ENCODE measurements around the gene CPHXL2. TPM values are rescaled to one million over a fixed set of nuclear protein-coding genes. Genes with fewer than 3 reads are reported as not detected.

The CPHXL2 gene
- total and polyA plus RNA-seq, 11 donors = not detected

DNA sequence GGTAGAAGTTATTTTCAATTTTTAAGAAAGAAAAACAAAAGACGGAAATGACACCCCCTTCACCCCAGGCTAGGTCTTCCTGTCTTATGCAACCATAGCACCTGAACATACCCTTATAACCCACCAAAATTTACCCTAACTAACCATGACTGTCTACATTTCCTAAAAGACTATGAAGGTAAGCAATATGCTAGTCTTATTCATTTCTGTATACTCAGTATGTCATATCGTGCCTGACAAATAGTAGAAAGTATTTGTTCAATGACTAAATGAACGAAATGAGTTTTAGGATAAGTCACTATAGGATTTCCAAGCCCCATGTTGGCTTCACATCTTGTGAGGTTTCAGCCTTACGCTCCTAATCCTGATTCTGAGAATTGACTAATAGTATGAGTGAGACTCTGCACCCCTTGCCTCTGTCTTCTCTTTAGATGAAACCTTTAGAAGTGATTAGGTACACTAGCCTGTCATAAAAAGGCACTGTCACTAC lies 60.2 kb downstream of the CPHXL2 start:
- DNase-seq (no peak), ATAC-seq (no peak)
- no peak for TF ChIP-seq POLR2A (IDR thresholded peaks at IDR 0.05)
- TF ChIP-seq, protein P1, sequence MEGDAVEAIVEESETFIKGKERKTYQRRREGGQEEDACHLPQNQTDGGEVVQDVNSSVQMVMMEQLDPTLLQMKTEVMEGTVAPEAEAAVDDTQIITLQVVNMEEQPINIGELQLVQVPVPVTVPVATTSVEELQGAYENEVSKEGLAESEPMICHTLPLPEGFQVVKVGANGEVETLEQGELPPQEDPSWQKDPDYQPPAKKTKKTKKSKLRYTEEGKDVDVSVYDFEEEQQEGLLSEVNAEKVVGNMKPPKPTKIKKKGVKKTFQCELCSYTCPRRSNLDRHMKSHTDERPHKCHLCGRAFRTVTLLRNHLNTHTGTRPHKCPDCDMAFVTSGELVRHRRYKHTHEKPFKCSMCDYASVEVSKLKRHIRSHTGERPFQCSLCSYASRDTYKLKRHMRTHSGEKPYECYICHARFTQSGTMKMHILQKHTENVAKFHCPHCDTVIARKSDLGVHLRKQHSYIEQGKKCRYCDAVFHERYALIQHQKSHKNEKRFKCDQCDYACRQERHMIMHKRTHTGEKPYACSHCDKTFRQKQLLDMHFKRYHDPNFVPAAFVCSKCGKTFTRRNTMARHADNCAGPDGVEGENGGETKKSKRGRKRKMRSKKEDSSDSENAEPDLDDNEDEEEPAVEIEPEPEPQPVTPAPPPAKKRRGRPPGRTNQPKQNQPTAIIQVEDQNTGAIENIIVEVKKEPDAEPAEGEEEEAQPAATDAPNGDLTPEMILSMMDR (IDR thresholded peaks at IDR 0.05) = no peak
- intact Hi-C loops (cut with DNase I) = loop anchor here in 2 of 10 donors (5.0 to 10.0 kb wide), 2 partner anchors 142 to 144 kb away; no protein-coding TSS in a partner anchor
- H3K9me3 ChIP-seq = no peaks in the 10 kb centered on the region
- peaks cover 0 to 89% (median 82%) of the 10 kb centered on the region in 9 donors for H3K36me3 ChIP-seq
- peaks cover 0 to 20% (median 8%) of the 10 kb centered on the region in 12 donors for H3K4me1 ChIP-seq
- peak overlapping the region in 1 of 12 donors; percentile 61 for H3K27ac ChIP-seq
- no peak overlapping the region for H3K4me3 ChIP-seq
- whole genome bisulfite sequencing, 4 donors = 94 to 97% (median 95%) methylated on average over 4 of the region's 4 CpGs
- no peaks in the 10 kb centered on the region for H3K27me3 ChIP-seq

DNA sequence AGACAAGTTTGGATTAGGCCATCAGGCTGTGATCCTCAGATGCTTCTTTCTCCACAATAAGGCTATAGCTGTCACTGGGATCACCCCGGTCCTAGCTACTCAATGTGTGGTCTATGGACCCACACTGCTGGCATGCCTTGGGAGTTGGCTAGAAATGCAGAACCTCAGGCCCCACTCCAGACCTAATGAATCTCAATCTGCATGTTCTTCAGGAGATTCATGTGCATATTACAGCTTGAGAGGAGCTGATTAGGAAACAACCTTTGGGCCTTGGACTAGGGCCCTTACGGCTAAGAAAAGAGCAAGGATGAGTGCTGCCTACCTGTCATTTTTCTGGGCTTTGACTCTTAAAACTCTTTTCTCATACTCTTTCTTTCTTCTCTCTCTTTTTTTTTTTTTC lies 61.2 kb downstream of the CPHXL2 start:
- Histone ChIP-seq H3K9me3 (no peaks in the 10 kb centered on the region), H3K27me3 (no peaks in the 10 kb centered on the region), H3K4me1 (peaks cover 0 to 11% (median under 1%) of the 10 kb centered on the region in 12 donors), H3K36me3 (peaks cover 0 to 99% (median 91%) of the 10 kb centered on the region in 9 donors), H3K27ac (peak overlapping the region in 1 of 12 donors; percentile 61), H3K4me3 (no peak overlapping the region)
- no peak for ATAC-seq
- 93 to 99% (median 97%) methylated on average over 2 of the region's 2 CpGs for WGBS, 4 donors
- TF ChIP-seq, protein P1 (IDR thresholded peaks at IDR 0.05) = no peak
- no peak for TF ChIP-seq POLR2A (IDR thresholded peaks at IDR 0.05)
- intact Hi-C loops (cut with DNase I) = loop anchor here in 2 of 10 donors (5.0 to 10.0 kb wide), 2 partner anchors 141 to 143 kb away; no protein-coding TSS in a partner anchor
- no peak for DNase-seq

DNA sequence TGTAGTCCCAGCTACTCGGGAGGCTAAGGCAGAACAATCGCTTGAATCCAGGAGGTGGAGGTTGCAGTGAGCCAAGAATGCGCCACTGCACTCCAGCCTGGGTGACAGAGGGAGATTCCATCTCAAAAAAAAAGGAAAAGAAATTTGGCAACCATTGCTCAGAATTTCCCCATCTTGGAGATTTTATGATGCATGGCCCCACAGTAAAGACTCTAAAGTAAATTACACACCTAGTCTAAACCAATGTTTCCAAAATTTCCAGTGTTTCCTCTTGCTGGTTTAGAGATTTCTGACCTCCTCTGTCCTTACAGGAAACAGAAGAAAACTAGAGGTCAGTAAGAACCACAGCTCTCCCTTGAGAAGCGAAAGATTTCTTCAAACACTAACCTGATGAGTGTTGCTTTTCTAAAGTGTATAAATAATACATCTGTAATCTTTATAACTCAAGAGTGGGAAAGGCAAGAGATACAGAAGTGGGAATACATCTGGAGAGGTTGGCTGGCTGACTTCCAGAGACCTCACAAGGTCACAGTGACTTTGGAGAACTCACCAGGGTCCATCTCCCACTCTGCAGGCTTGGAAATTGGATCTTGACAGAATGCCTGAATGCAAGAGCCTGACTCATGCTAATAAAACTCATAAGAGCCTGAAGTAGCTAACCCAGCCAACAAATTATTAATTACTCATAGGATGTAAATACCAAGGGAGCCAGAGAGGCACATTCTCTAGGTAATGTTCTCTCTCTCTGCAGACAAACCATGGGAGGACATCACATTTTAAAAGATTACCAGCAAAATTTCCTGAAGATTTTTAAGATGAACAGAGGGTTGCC lies 62.5 kb downstream of the CPHXL2 start:
- intact Hi-C loops (cut with DNase I) = loop anchor here in 1 of 10 donors (10.0 kb wide), 1 partner anchor 139 kb away; no protein-coding TSS in a partner anchor
- H3K36me3 ChIP-seq = peaks cover 0 to 100% (median 97%) of the 10 kb centered on the region in 9 donors

More for the DNA sequence above, 62.5 kb downstream of the CPHXL2 start:
- Histone ChIP-seq H3K27ac (no peak overlapping the region), H3K4me3 (no peak overlapping the region), H3K4me1 (no peaks in the 10 kb centered on the region), H3K9me3 (no peaks in the 10 kb centered on the region), H3K27me3 (no peaks in the 10 kb centered on the region)
- TF ChIP-seq, protein P1 (IDR thresholded peaks at IDR 0.05) = no peak
- TF ChIP-seq POLR2A (IDR thresholded peaks at IDR 0.05) = no peak
- WGBS, 4 donors = 85 to 92% (median 90%) methylated on average over 4 of the region's 4 CpGs
- no peak for ATAC-seq
- no peak for DNase-seq

Other genes with a start within 250 kb of the CPHXL2 start
- 10 to 100 TPM; 17.7 to 31.2 (median 24.9) TPM for gene CFDP1, start 243.5 kb downstream of the CPHXL2 start, total RNA-seq
- gene CFDP1, start 243.5 kb downstream of the CPHXL2 start, polyA plus RNA-seq = 10 to 100 TPM; 36.3 to 60.6 TPM
- gene TMEM170A, start 212.3 kb downstream of the CPHXL2 start, total RNA-seq = 10 to 100 TPM in 4 of 9 donors, 1 to 10 TPM in 5; 7.7 to 14.6 (median 9.5) TPM
- 1 to 10 TPM; 4.3 to 8.2 TPM for gene TMEM170A, start 212.3 kb downstream of the CPHXL2 start, polyA plus RNA-seq
- 1 to 10 TPM in 3 of 9 donors, under 1 TPM in 6; 0.32 to 1.8 (median 0.88) TPM for gene CHST6, start 181.6 kb downstream of the CPHXL2 start, total RNA-seq
- gene CHST6, start 181.6 kb downstream of the CPHXL2 start, polyA plus RNA-seq = 1 to 10 TPM in 1 of 2 donors, under 1 TPM in 1; 0.46 to 1.1 TPM
- gene CHST5, start 140.9 kb downstream of the CPHXL2 start, total RNA-seq = under 1 TPM in 6 of 9 donors, not detected in 3; 0.15 to 0.96 (median 0.44) TPM
- gene CHST5, start 140.9 kb downstream of the CPHXL2 start, polyA plus RNA-seq = under 1 TPM; 0.18 to 0.61 TPM
- gene TMEM231, start 120.8 kb downstream of the CPHXL2 start, total RNA-seq = 1 to 10 TPM; 4.4 to 9.1 (median 7.1) TPM
- gene TMEM231, start 120.8 kb downstream of the CPHXL2 start, polyA plus RNA-seq = 1 to 10 TPM; 1.7 to 8.0 TPM
- gene GABARAPL2, start 110.6 kb downstream of the CPHXL2 start, total RNA-seq = 100 to 1,000 TPM; 145 to 256 (median 210) TPM
- 100 to 1,000 TPM; 141 to 235 TPM for gene GABARAPL2, start 110.6 kb downstream of the CPHXL2 start, polyA plus RNA-seq
- gene ADAT1, start 53.7 kb downstream of the CPHXL2 start, total RNA-seq = 10 to 100 TPM; 16.8 to 37.5 (median 24.1) TPM
- gene ADAT1, start 53.7 kb downstream of the CPHXL2 start, polyA plus RNA-seq = 10 to 100 TPM in 1 of 2 donors, 1 to 10 TPM in 1; 8.0 to 15.3 TPM
- gene KARS1, start 29.3 kb downstream of the CPHXL2 start, total RNA-seq = 100 to 1,000 TPM; 111 to 152 (median 129) TPM
- 100 to 1,000 TPM in 1 of 2 donors, 10 to 100 TPM in 1; 93.2 to 154 TPM for gene KARS1, start 29.3 kb downstream of the CPHXL2 start, polyA plus RNA-seq
- gene TERF2IP, start 29.2 kb downstream of the CPHXL2 start, total RNA-seq = 10 to 100 TPM; 57.0 to 76.7 (median 73.1) TPM
- gene TERF2IP, start 29.2 kb downstream of the CPHXL2 start, polyA plus RNA-seq = 10 to 100 TPM; 52.0 to 79.2 TPM
- not detected for gene DUXB, start 24.5 kb upstream of the CPHXL2 start, total RNA-seq
- not detected for gene DUXB, start 24.5 kb upstream of the CPHXL2 start, polyA plus RNA-seq
- not detected for gene CPHXL, start 49.5 kb upstream of the CPHXL2 start, total RNA-seq
- not detected for gene CPHXL, start 49.5 kb upstream of the CPHXL2 start, polyA plus RNA-seq